Left renal cortex interstitium (tissue), 4 donors: Measurements from ENCODE around the gene DKKL1. TPM values are rescaled to one million over a fixed set of nuclear protein-coding genes. Genes with fewer than 3 reads are reported as not detected.
A peak's percentile ranks its signal among the peaks of the same experiment; 100 is the strongest.
"Not testable (repeated sequence)": the region's sequence is repeated elsewhere in the genome, so short reads cannot be mapped to it uniquely, and the experiment has no call there.

Experiments
- DNase-seq, 4 donors: peaks; one replicate each; pipeline ENCODE4 v3.0.0-alpha.2; 2013; ENCODE audit warnings: low read depth in 4 of 4, low spot score in 2 of 4, missing footprints in 1 of 4
- polyA plus RNA-seq, 4 donors: library from polyadenylated mRNA; unstranded; fragments of 120-200 nt; gene quantifications; one replicate each; pipeline ENCODE4 v1.2.1, GENCODE V29; 2013; ENCODE audit not compliant: insufficient read length in 4 of 4

DKKL1 gene
- polyA plus RNA-seq, 4 donors: 4.5 to 6.4 (median 5.8) TPM

- no peak for DNase-seq
Observed at GRCh38 chr19:49359851-49360820, 3.5 kb upstream of the DKKL1 start.

GRCh38 chr19:49361438-49362047, 2.1 kb upstream of the DKKL1 start:
- peak; percentile 79 to 89 (median 86) for DNase-seq

GRCh38 chr19:49362048-49362928, 1.4 kb upstream of the DKKL1 start, which contains the start of gene TEAD2:
Gene TEAD2, minus strand, starts transcription at chr19:49362416. Its CDS starts 2,341 bp downstream, at chr19:49360075.
- DNase-seq: peak in 3 of 4 donors; percentile 50 to 69 (median 69)

- DNase-seq: no peak
Observed at GRCh38 chr19:49362929-49363267, 779 bp upstream of the DKKL1 start.

- no peak for DNase-seq
Observed at GRCh38 chr19:49364083-49364737, 533 bp downstream of the DKKL1 start.

GRCh38 chr19:49366110-49366509, 2.4 kb downstream of the DKKL1 start:
- no peak for DNase-seq

GRCh38 chr19:49368711-49369358, 5.2 kb downstream of the DKKL1 start:
- no peak for DNase-seq

- DNase-seq: no peak
Observed at GRCh38 chr19:49371184-49371583, 7.5 kb downstream of the DKKL1 start.

- not testable (repeated sequence) for DNase-seq
Observed at GRCh38 chr19:49373174-49373573, 9.5 kb downstream of the DKKL1 start.

GRCh38 chr19:49374665-49375434, 11.2 kb downstream of the DKKL1 start:
- DNase-seq: no peak

- DNase-seq: no peak
Observed at GRCh38 chr19:49378512-49378911, 14.8 kb downstream of the DKKL1 start.

- DNase-seq: no peak
Observed at GRCh38 chr19:49380391-49380790, 16.7 kb downstream of the DKKL1 start.

- DNase-seq: no peak
Observed at GRCh38 chr19:49382639-49383038, 19.0 kb downstream of the DKKL1 start.

GRCh38 chr19:49383599-49383998, 19.9 kb downstream of the DKKL1 start:
- no peak for DNase-seq

- peak in 1 of 4 donors; percentile 38 for DNase-seq
Observed at GRCh38 chr19:49387936-49388372, 24.3 kb downstream of the DKKL1 start, which contains the start of gene KASH5. Gene KASH5, plus strand, starts transcription at chr19:49388249. Its CDS starts 2,635 bp downstream, at chr19:49390884.

GRCh38 chr19:49389406-49389805, 25.7 kb downstream of the DKKL1 start:
- DNase-seq: no peak

- DNase-seq: no peak
Observed at GRCh38 chr19:49390131-49390928, 26.7 kb downstream of the DKKL1 start.

- DNase-seq: no peak
Observed at GRCh38 chr19:49390929-49391359, 27.3 kb downstream of the DKKL1 start.
